Astrocyte of the hippocampus (primary cell): ENCODE measurements around the gene VPS45.
"Not testable (repeated sequence)": the region's sequence is repeated elsewhere in the genome, so short reads cannot be mapped to it uniquely, and the experiment has no call there.

Experiments
- DNase-seq: peaks from one replicate; pipeline ENCODE4 v3.0.0; 2011; ENCODE audit warnings: low read depth, low spot score

The VPS45 gene

GRCh38 chr1:150127868-150128267 lies 60.3 kb downstream of the VPS45 start:
- no peak for DNase-seq

GRCh38 chr1:150132372-150132771 lies 64.8 kb downstream of the VPS45 start:
- DNase-seq: no peak

- no peak for DNase-seq
Observed at GRCh38 chr1:150134537-150134936, 67.0 kb downstream of the VPS45 start.

- DNase-seq: not testable (repeated sequence)
Observed at GRCh38 chr1:150135400-150135799, 67.8 kb downstream of the VPS45 start.

GRCh38 chr1:150138044-150138443 lies 70.5 kb downstream of the VPS45 start:
- DNase-seq: no peak

GRCh38 chr1:150141452-150141851 lies 73.9 kb downstream of the VPS45 start:
- DNase-seq: no peak

GRCh38 chr1:150142083-150142482 lies 74.5 kb downstream of the VPS45 start:
- DNase-seq: no peak

GRCh38 chr1:150144606-150145005 lies 77.0 kb downstream of the VPS45 start:
- no peak for DNase-seq

- not testable (repeated sequence) for DNase-seq
Observed at GRCh38 chr1:150146016-150146415, 78.4 kb downstream of the VPS45 start.

GRCh38 chr1:150146849-150147542 lies 79.4 kb downstream of the VPS45 start:
- no peak for DNase-seq

GRCh38 chr1:150148837-150149270 lies 81.3 kb downstream of the VPS45 start:
- no peak for DNase-seq

- DNase-seq: peak; percentile 94
Observed at GRCh38 chr1:150149271-150150132, 81.9 kb downstream of the VPS45 start, which contains the start of gene PLEKHO1. Gene PLEKHO1, plus strand, starts transcription at chr1:150149916. Its CDS starts 342 bp downstream, at chr1:150150258.

- DNase-seq: peak; percentile 53
Observed at GRCh38 chr1:150150133-150151021, 82.8 kb downstream of the VPS45 start.

- no peak for DNase-seq
Observed at GRCh38 chr1:150151291-150152181, 84.0 kb downstream of the VPS45 start.

GRCh38 chr1:150152182-150152536 lies 84.6 kb downstream of the VPS45 start:
- DNase-seq: no peak

- DNase-seq: no peak
Observed at GRCh38 chr1:150152772-150153456, 85.3 kb downstream of the VPS45 start.

GRCh38 chr1:150154143-150154542 lies 86.6 kb downstream of the VPS45 start:
- DNase-seq: no peak

GRCh38 chr1:150155413-150156071 lies 88.0 kb downstream of the VPS45 start:
- no peak for DNase-seq

- DNase-seq: peak; percentile 64
Observed at GRCh38 chr1:150156868-150157603, 89.5 kb downstream of the VPS45 start.
